Mononuclear cell (primary cell): ENCODE measurements around the gene ABCC1. TPM values are rescaled to one million over a fixed set of nuclear protein-coding genes. Genes with fewer than 3 reads are reported as not detected.
"Not testable (repeated sequence)": the region's sequence is repeated elsewhere in the genome, so short reads cannot be mapped to it uniquely, and the experiment has no call there.

Source experiments
- H3K27me3 ChIP-seq: 2 replicates; pipeline ENCODE4 v1.6.0; 2011; ENCODE audit warnings: low read length, control low read depth; ENCODE audit not compliant: insufficient read depth
- H3K4me1 ChIP-seq: 2 replicates; pipeline ENCODE4 v1.5.1; 2011; ENCODE audit warnings: mild to moderate bottlenecking, low read length, control low read depth; ENCODE audit not compliant: insufficient read depth
- H3K4me3 ChIP-seq: 2 replicates; pipeline ENCODE4 v1.5.1; 2011; ENCODE audit warnings: mild to moderate bottlenecking, low read length, moderate library complexity
- H3K9me3 ChIP-seq: 2 replicates; pipeline ENCODE4 v1.5.1; 2011; ENCODE audit warnings: low read depth, mild to moderate bottlenecking, control low read depth, low read length
- total RNA-seq: library from RNA; depleted of rRNA; stranded (reverse); fragments of >200 nt; gene quantifications from one replicate; pipeline ENCODE4 v1.2.3, GENCODE V29; 2012

ABCC1 gene
- total RNA-seq, 1 donor: 27.0 TPM

DNA sequence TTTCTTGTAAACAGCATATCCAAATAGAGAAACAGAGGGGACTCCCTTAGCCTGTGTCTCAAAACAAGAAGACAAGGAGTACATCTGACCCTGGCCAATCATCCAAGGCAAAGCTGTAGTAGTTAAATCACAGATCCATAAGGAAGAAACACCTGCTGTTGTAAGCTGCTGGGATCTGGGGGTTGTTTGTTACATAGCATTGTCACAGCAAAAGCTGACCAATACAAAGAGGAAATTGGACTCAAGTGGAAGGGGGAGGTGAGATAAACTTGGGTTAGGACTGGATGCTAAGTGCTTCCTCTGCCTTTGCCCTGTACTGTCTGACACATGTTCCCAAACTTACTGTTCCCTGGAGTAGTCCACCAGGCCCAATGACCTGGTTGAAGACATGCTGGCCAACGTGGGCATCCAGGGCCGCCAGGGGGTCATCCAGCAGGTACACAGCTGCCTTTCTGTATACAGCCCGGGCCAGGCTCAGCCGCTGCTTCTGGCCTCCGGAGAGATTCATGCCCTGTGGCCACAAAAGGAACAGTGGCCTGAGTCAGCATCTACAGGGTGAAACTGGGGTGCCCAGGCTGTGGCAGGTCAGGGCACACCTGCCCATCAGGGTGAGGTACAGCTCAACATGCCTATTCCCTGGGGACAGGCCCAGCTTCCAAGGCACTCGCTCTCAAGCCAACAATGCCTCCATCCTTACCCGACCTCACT, 229.2 kb downstream of the ABCC1 start:
- Histone ChIP-seq H3K4me1 (no peaks in the 10 kb centered on the region), H3K9me3 (no peaks in the 10 kb centered on the region), H3K27me3 (no peaks in the 10 kb centered on the region), H3K4me3 (no peak overlapping the region)

GRCh38 chr16:16181748-16182147, 232.3 kb downstream of the ABCC1 start:
- not testable (repeated sequence) for H3K4me3 ChIP-seq, H3K4me1 ChIP-seq, H3K27me3 ChIP-seq, H3K9me3 ChIP-seq

GRCh38 chr16:16182918-16183317, 233.5 kb downstream of the ABCC1 start:
- Histone ChIP-seq H3K4me3 (no peak overlapping the region), H3K27me3 (no peaks in the 10 kb centered on the region)

GRCh38 chr16:16183562-16183961, 234.1 kb downstream of the ABCC1 start:
- no peaks in the 10 kb centered on the region for H3K4me1 ChIP-seq
- H3K27me3 ChIP-seq: no peaks in the 10 kb centered on the region
- no peak overlapping the region for H3K4me3 ChIP-seq
- H3K9me3 ChIP-seq: no peaks in the 10 kb centered on the region

More at GRCh38 chr16:16182918-16183317, 233.5 kb downstream of the ABCC1 start:
- Histone ChIP-seq H3K4me1 (no peaks in the 10 kb centered on the region), H3K9me3 (no peaks in the 10 kb centered on the region)

DNA sequence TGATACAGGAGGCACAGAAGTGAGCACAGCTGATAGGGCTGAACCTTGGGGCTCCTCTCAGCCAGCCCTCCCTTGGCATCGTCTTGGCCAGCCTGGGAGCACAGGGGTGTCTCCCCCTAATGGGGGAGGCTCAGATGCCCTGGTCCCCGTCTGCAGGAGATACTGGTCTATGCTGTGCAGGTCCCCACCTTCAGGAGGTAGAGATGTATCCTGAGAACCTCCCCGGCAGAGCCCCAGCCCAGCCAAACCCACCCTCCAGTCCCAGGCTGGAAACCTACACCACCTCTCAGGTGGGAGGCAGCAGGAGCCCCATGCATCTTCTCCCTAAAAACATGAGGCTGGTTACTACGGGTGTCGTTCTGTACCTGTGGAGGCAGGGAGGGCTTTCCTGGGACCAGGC, 235.2 kb downstream of the ABCC1 start:
- no peaks in the 10 kb centered on the region for H3K27me3 ChIP-seq
- H3K4me3 ChIP-seq: no peak overlapping the region
- no peaks in the 10 kb centered on the region for H3K9me3 ChIP-seq
- H3K4me1 ChIP-seq: no peaks in the 10 kb centered on the region

DNA sequence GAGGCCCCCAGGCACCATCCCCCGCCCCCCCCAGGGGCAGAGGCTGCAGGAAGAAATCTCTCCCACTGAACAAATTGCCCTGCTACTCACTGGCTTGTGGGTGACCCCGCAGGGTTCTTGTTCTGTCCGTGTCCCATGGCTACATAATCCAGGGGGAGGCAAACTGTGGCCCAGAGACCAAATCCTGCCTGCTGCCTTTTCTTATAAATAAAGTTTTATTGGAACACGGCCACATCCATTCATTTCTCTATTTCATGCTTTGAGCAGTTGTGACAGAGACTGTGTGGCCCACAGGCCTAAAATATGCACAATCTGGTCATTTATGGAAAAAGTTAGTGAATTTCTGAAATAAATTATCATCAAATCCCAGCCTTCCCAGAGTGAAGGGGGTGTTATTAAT, 235.7 kb downstream of the ABCC1 start:
- Histone ChIP-seq H3K9me3 (no peaks in the 10 kb centered on the region), H3K4me3 (no peak overlapping the region), H3K27me3 (no peaks in the 10 kb centered on the region), H3K4me1 (no peaks in the 10 kb centered on the region)

DNA sequence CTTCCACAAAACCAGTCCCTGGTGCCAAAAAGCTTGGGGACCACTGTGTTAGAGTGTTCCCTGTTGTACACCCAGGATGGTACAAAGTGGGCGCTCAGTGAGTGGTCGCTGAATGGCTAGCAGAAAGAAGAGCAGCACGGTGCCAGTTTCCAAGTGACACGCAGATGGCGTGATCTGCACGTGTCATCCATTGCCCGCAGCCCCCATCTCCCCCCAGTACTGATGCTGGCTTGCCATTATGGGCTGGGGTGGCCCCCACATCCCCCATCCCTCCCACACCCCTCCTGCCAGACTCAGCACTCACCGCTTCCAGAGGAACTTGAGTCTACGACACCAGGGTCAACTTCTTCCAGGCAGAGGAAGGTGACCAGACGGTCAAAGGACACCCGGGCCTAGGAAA, 237.4 kb downstream of the ABCC1 start:
- Histone ChIP-seq H3K4me3 (no peak overlapping the region), H3K27me3 (no peaks in the 10 kb centered on the region), H3K9me3 (no peaks in the 10 kb centered on the region), H3K4me1 (no peaks in the 10 kb centered on the region)

- H3K4me3 ChIP-seq: no peak overlapping the region
Observed at GRCh38 chr16:16188827-16189226, 239.4 kb downstream of the ABCC1 start.

DNA sequence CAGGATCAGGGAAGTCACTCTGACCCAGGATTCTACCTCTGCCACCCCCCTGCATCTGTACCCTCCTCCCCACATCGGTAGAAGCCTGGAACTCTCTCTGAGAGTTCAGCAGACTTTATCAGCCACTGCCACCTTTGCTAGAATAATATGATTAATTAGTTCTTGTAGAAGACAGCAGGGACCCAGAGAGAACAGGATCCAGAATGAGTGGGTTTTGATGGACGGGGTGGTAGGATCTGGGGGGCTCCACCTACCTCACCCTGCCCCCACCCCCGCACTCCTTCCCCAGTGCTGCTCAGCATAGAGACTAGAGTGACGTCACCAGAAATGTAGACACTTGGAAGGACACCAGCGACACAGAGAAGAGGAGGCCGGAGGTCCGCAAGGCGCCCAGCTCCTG, 240.4 kb downstream of the ABCC1 start:
- no peak overlapping the region for H3K4me3 ChIP-seq
- no peaks in the 10 kb centered on the region for H3K4me1 ChIP-seq
- no peaks in the 10 kb centered on the region for H3K27me3 ChIP-seq
- H3K9me3 ChIP-seq: no peaks in the 10 kb centered on the region

More at GRCh38 chr16:16188827-16189226, 239.4 kb downstream of the ABCC1 start:
- no peaks in the 10 kb centered on the region for H3K27me3 ChIP-seq
- H3K4me1 ChIP-seq: no peaks in the 10 kb centered on the region
- H3K9me3 ChIP-seq: no peaks in the 10 kb centered on the region

- Histone ChIP-seq H3K4me3 (no peak overlapping the region), H3K9me3 (no peaks in the 10 kb centered on the region), H3K27me3 (no peaks in the 10 kb centered on the region), H3K4me1 (no peaks in the 10 kb centered on the region)
Observed at GRCh38 chr16:16190546-16190945, 241.1 kb downstream of the ABCC1 start.

- not testable (repeated sequence) for H3K4me3 ChIP-seq, H3K9me3 ChIP-seq, H3K4me1 ChIP-seq, H3K27me3 ChIP-seq
Observed at GRCh38 chr16:16190966-16191365, 241.6 kb downstream of the ABCC1 start.

- H3K9me3 ChIP-seq: no peaks in the 10 kb centered on the region
- H3K27me3 ChIP-seq: no peaks in the 10 kb centered on the region
- H3K4me1 ChIP-seq: no peaks in the 10 kb centered on the region
- H3K4me3 ChIP-seq: no peak overlapping the region
Observed at GRCh38 chr16:16191493-16192167, 242.2 kb downstream of the ABCC1 start.

Other genes with a start within 250 kb of the ABCC1 start
- gene MYH11, start 92.6 kb upstream of the ABCC1 start, total RNA-seq: 0.10 TPM
- gene CEP20, start 61.0 kb upstream of the ABCC1 start, total RNA-seq: 24.5 TPM